Endothelial cell of umbilical vein (primary cell): ENCODE measurements around the gene GSTM3. TPM values are rescaled to one million over a fixed set of nuclear protein-coding genes. Genes with fewer than 3 reads are reported as not detected.

Experiments used
- BruUV-seq: library from RNA; stranded (reverse); fragments of 400-500 nt; replicated peaks from 2 replicates; lab custom pipeline; 2021; lab: Mats Ljungman, UMichigan
- CTCF ChIA-PET: fragments of 300-600, 350-600 bp; sonication (Branson Sonifier 250); formaldehyde crosslinking; loops from one replicate; lab custom pipeline; 2021; ENCODE audit warnings: antibody characterized with exemption, inconsistent platforms; lab: Charles Lee
- POLR2A ChIA-PET: fragments of 300-600, 350-600 bp; sonication (Branson Sonifier 250); formaldehyde crosslinking; loops from one replicate; lab custom pipeline; 2021; ENCODE audit warnings: antibody characterized with exemption, inconsistent platforms; lab: Charles Lee
- DNase-seq: peaks from one replicate; pipeline ENCODE4 v3.0.0-alpha.2; 2011; ENCODE audit warnings: low read depth, low spot score
- FAIRE-seq: peaks from 2 replicates; lab custom pipeline; 2011; peaks lifted over from hg19 to GRCh38; lab: Jason Lieb, UNC
- H2AFZ ChIP-seq: 2 replicates; pipeline ENCODE4 v1.6.0; 2012; ENCODE audit warnings: low read depth, low read length, control low read depth, inconsistent platforms
- H3K27ac ChIP-seq: 2 replicates; pipeline ENCODE4 v1.5.1; 2011; ENCODE audit warnings: low read depth, mild to moderate bottlenecking, control low read depth, low read length, moderate library complexity; ENCODE audit not compliant: insufficient read depth
- H3K27me3 ChIP-seq, 2 experiments: 2 replicates each; pipeline versions ENCODE4 v1.6.0 to v1.6.1; 2011; ENCODE audit warnings: low read length in 2 of 2, mixed read lengths in 1 of 2; ENCODE audit not compliant: control insufficient read depth in 2 of 2, insufficient read depth in 2 of 2
- H3K36me3 ChIP-seq, 2 experiments: 2 replicates in 1 of 2; 3 replicates in 1 of 2; pipeline ENCODE4 v1.5.1; 2011; ENCODE audit warnings: low read length in 2 of 2, mild to moderate bottlenecking in 1 of 2, moderate library complexity in 1 of 2; ENCODE audit not compliant: control insufficient read depth in 2 of 2, insufficient read depth in 2 of 2; ENCODE audit errors: extremely low read depth in 1 of 2
- H3K4me1 ChIP-seq: 3 replicates; pipeline ENCODE4 v1.5.1; 2011; ENCODE audit warnings: mild to moderate bottlenecking, low read length; ENCODE audit not compliant: control insufficient read depth, insufficient read depth; ENCODE audit errors: extremely low read depth
- H3K4me2 ChIP-seq: 2 replicates; pipeline ENCODE4 v1.6.1; 2011; ENCODE audit warnings: low read length, control low read depth, mixed read lengths; ENCODE audit not compliant: insufficient read depth
- H3K4me3 ChIP-seq, 3 experiments: fragments of 200-600 bp in 1 of 3; sonication (generic), shearing (Covaris generic) in 1 of 3; replicated peaks in 1 of 3; 2 replicates each; pipeline ENCODE4 v1.5.1; 2011 to 2016; ENCODE audit warnings: control low read depth in 3 of 3, low read length in 3 of 3, mild to moderate bottlenecking in 2 of 3, inconsistent platforms in 1 of 3, low read depth in 1 of 3, moderate library complexity in 1 of 3; ENCODE audit not compliant: insufficient read depth in 1 of 3
- H3K79me2 ChIP-seq: 2 replicates; pipeline ENCODE4 v1.6.0; 2012; ENCODE audit warnings: low read length, inconsistent platforms; ENCODE audit not compliant: control insufficient read depth, insufficient read depth
- H3K9ac ChIP-seq: replicated peaks from 2 replicates; pipeline ENCODE3; 2011; ENCODE audit warnings: low read length, control low read depth; ENCODE audit not compliant: insufficient read depth; ENCODE audit errors: extremely low read depth
- H3K9me1 ChIP-seq: replicated peaks from 3 replicates; pipeline ENCODE4 v1.6.0; 2011; ENCODE audit warnings: mild to moderate bottlenecking, low read length; ENCODE audit not compliant: control insufficient read depth, insufficient read depth; ENCODE audit errors: extremely low read depth
- H3K9me3 ChIP-seq: replicated peaks from 2 replicates; pipeline ENCODE4 v1.5.1; 2012; ENCODE audit warnings: low read length, inconsistent platforms; ENCODE audit not compliant: control insufficient read depth, insufficient read depth
- H4K20me1 ChIP-seq: replicated peaks from 2 replicates; pipeline ENCODE3; 2011; ENCODE audit warnings: mild to moderate bottlenecking, low read length; ENCODE audit not compliant: control insufficient read depth, insufficient read depth; ENCODE audit errors: extremely low read depth
- EZH2 ChIP-seq: IDR thresholded peaks from 2 replicates; pipeline ENCODE4 v1.6.1; 2012; ENCODE audit warnings: borderline replicate concordance, low read depth, mild to moderate bottlenecking, moderate library complexity, low read length, inconsistent platforms; ENCODE audit not compliant: severe bottlenecking
- FOS ChIP-seq: IDR thresholded peaks from 2 replicates; pipeline ENCODE4 v1.6.1; 2011; ENCODE audit warnings: mild to moderate bottlenecking, low read length, moderate library complexity, borderline replicate concordance; ENCODE audit not compliant: insufficient read depth
- GATA2 ChIP-seq: IDR thresholded peaks from 2 replicates; pipeline ENCODE4 v1.7.0; 2011; ENCODE audit warnings: low read depth, mild to moderate bottlenecking, moderate library complexity, mixed read lengths, low read length; ENCODE audit not compliant: insufficient read length, insufficient read depth
- JUN ChIP-seq: IDR thresholded peaks from 2 replicates; pipeline ENCODE4 v1.6.1; 2011; ENCODE audit warnings: borderline replicate concordance, low read depth; ENCODE audit not compliant: insufficient read length, insufficient read depth
- MYC ChIP-seq: IDR thresholded peaks from one replicate; pipeline ENCODE4 v1.6.1; 2011; ENCODE audit warnings: mild to moderate bottlenecking, low read depth, low read length
- POLR2A ChIP-seq: IDR thresholded peaks from 2 replicates; pipeline ENCODE4 v1.6.1; 2012; ENCODE audit warnings: low read depth, mild to moderate bottlenecking, control low read depth, low read length
- POLR2AphosphoS5 ChIP-seq: IDR thresholded peaks from 2 replicates; pipeline ENCODE4 v1.6.1; 2012; ENCODE audit warnings: low read depth, mild to moderate bottlenecking, control low read depth, low read length, moderate library complexity; ENCODE audit not compliant: insufficient read depth
- dilution Hi-C: fragments of 300-500 bp; cut with MboI; formaldehyde crosslinking; loops from one replicate; pipeline ENCODE4 v1.15.0; 2019; ENCODE audit warnings: low sequenced_read_pairs; ENCODE audit not compliant: extremely low pct_ligation_motif_present
- intact Hi-C: fragments of 100-400 bp; cut with micrococcal nuclease; formaldehyde crosslinking; loops from one replicate; pipeline ENCODE4 v1.10.0; 2022
- polyA plus RNA-seq, 4 experiments: library from polyadenylated mRNA; depleted of rRNA in 3 of 4; stranded (reverse) in 3 of 4; unstranded in 1 of 4; fragments of >200 nt; gene quantifications; 2 replicates each; pipeline versions ENCODE4 v1.2.1 to v1.2.3, GENCODE V29; 2011 to 2012; ENCODE audit warnings: missing spikeins in 1 of 4
- total RNA-seq: library from RNA; stranded (reverse); gene quantifications from 2 replicates; pipeline ENCODE4 v1.2.3, GENCODE V29; 2021
- TF ChIP-seq, protein P1 (sequence below), 2 donors: IDR thresholded peaks; 1 replicate in 1 of 2; 2 replicates in 1 of 2; pipeline ENCODE4 v1.5.1; 2011; ENCODE audit warnings: low read length in 2 of 2, mild to moderate bottlenecking in 2 of 2, moderate library complexity in 2 of 2, control low read depth in 1 of 2, inconsistent platforms in 1 of 2, low read depth in 1 of 2; ENCODE audit not compliant: insufficient read depth in 1 of 2; ENCODE audit errors: extremely low read depth in 1 of 2
- TF ChIP-seq, protein P2 (sequence below): IDR thresholded peaks from 2 replicates; pipeline ENCODE4 v1.6.1; 2011; ENCODE audit not compliant: insufficient read depth, insufficient read length

Gene GSTM3
- total and polyA plus RNA-seq, 2 donors (not counting 3 experiments of a cell fraction or from before 2014, with no cell fraction given), result 27.9 to 52.0 TPM

DNA sequence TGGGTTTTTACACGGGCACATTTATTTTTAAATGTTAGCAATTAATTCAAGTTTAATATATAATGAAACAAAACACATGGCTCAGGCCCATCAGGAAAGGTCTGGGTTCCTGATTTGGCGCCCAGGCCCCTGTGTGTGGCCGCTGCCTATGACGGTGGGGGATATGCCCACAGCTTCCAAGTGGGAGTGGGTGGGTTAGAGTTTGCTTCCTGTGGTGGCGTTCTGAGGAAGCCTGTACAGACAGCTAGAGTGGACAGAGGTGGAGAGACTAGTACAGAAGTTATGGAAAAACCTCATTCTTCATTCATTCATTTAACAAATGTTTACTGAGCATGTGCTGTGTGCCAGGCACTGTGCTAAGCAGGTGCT lies 45.3 kb upstream of the GSTM3 start:
- Histone ChIP-seq H3K9me3 (no peaks in the 10 kb centered on the region), H2AFZ (no peak overlapping the region), H3K79me2 (no peaks in the 10 kb centered on the region), H4K20me1 (no peaks in the 10 kb centered on the region), H3K4me1 (peaks cover 23% of the 10 kb centered on the region), H3K4me2 (no peak overlapping the region), H3K36me3 (no peaks in the 10 kb centered on the region), H3K9ac (no peak overlapping the region), H3K27me3 (no peaks in the 10 kb centered on the region), H3K9me1 (no peaks in the 10 kb centered on the region), H3K4me3 (no peak overlapping the region), H3K27ac (no peak overlapping the region)
- BruUV-seq, result no TSS peak
- TF ChIP-seq JUN (no peak), FOS (no peak), POLR2AphosphoS5 (no peak), EZH2 (no peak), POLR2A (no peak), MYC (no peak), GATA2 (no peak)
- TF ChIP-seq, protein P1, sequence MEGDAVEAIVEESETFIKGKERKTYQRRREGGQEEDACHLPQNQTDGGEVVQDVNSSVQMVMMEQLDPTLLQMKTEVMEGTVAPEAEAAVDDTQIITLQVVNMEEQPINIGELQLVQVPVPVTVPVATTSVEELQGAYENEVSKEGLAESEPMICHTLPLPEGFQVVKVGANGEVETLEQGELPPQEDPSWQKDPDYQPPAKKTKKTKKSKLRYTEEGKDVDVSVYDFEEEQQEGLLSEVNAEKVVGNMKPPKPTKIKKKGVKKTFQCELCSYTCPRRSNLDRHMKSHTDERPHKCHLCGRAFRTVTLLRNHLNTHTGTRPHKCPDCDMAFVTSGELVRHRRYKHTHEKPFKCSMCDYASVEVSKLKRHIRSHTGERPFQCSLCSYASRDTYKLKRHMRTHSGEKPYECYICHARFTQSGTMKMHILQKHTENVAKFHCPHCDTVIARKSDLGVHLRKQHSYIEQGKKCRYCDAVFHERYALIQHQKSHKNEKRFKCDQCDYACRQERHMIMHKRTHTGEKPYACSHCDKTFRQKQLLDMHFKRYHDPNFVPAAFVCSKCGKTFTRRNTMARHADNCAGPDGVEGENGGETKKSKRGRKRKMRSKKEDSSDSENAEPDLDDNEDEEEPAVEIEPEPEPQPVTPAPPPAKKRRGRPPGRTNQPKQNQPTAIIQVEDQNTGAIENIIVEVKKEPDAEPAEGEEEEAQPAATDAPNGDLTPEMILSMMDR (IDR thresholded peaks at IDR 0.05; ENCODE audit: extremely low read depth in 1 of 2, insufficient read depth in 1 of 2, low read depth in 1 of 2, low read length in 2 of 2), result no peak
- TF ChIP-seq, protein P2, sequence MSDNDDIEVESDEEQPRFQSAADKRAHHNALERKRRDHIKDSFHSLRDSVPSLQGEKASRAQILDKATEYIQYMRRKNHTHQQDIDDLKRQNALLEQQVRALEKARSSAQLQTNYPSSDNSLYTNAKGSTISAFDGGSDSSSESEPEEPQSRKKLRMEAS, result no peak
- POLR2A ChIA-PET, result no interaction called here
- FAIRE-seq, result no peak
- dilution Hi-C loops, result loop anchor here (25.0 kb wide), 1 partner anchor 226 kb away; no protein-coding TSS in a partner anchor
- intact Hi-C loops, result no loop called here
- no peak for DNase-seq
- CTCF ChIA-PET, result interaction anchor here (1.5 to 17.2 kb wide), 2 partner anchors 9 to 195 kb away, joined by 7 to 807 read pairs; partner anchors contain the start of gene AHCYL1
